Right cardiac atrium (tissue), 5 donors: ENCODE results near the gene CETP. TPM values are rescaled to one million over a fixed set of nuclear protein-coding genes. Genes with fewer than 3 reads are reported as not detected.
"Not testable (repeated sequence)": the region's sequence is repeated elsewhere in the genome, so short reads cannot be mapped to it uniquely, and the experiment has no call there.

Experiments used
- ATAC-seq, 2 donors: fragments of 200-7000 bp; cut with Tn5 transposase; one replicate each; pipeline versions ENCODE4 v1.8.0 to v1.9.1; 2020; ENCODE audit warnings: moderate library complexity in 2 of 2, mild to moderate bottlenecking in 1 of 2
- DNase-seq, 3 donors: peaks; one replicate each; pipeline ENCODE4 v3.0.0-alpha.2; 2020
- H3K27ac ChIP-seq: one replicate; pipeline ENCODE4 v1.5.1; 2013; ENCODE audit warnings: mild to moderate bottlenecking, low read length, control low read depth, moderate library complexity
- H3K27me3 ChIP-seq: one replicate; pipeline ENCODE4 v1.6.1; 2013; ENCODE audit not compliant: control insufficient read depth, insufficient read depth
- H3K4me1 ChIP-seq: one replicate; pipeline ENCODE4 v1.6.1; 2013; ENCODE audit warnings: low read length; ENCODE audit not compliant: control insufficient read depth, insufficient read depth
- H3K4me3 ChIP-seq: one replicate; pipeline ENCODE4 v1.5.1; 2013; ENCODE audit warnings: low read length, control low read depth
- H3K9me3 ChIP-seq: one replicate; pipeline ENCODE4 v1.6.1; 2013; ENCODE audit warnings: low read length; ENCODE audit not compliant: control insufficient read depth
- WGBS: extraction: QIAGEN DNeasy Blood & Tissue Kit; methylation state at CpG from one replicate; pipeline ENCODE4 v1.1.7; 2013; 5-methylcytosine and 5-hydroxymethylcytosine counted together
- intact Hi-C, 4 donors: fragments of 100-400 bp; cut with DNase I; formaldehyde crosslinking; loops; one replicate each; pipeline versions ENCODE4 v1.11.0 to v1.14.0; 2022 to 2023
- polyA plus RNA-seq: library from polyadenylated mRNA; stranded (reverse); fragments of 200-250 nt; gene quantifications from one replicate; pipeline ENCODE4 v1.2.3, GENCODE V29; 2013
- total RNA-seq, 4 donors: library from RNA; stranded (reverse); fragmentation: NEBNext Ultra II Directional; extraction: Animal tissue kit (Norgen Biotek cat#: 25700); gene quantifications; one replicate each; pipeline ENCODE4 v1.2.1, GENCODE V29; 2021
- donor health status: healthy with polysubstance abuse.
- donor health status: DM: no; HTN: yes; CAD: no.
- donor health status: DM: no; HTN: no; CAD: no.
- donor health status: DM: no; HTN: yes; CAD: no; lungs with severe emphysema.
- donor health status: DM: yes; HTN: yes; CAD: no.

Gene CETP
- total and polyA plus RNA-seq, 5 donors, result 0.34 to 0.59 (median 0.46) TPM; not detected in 2

DNA sequence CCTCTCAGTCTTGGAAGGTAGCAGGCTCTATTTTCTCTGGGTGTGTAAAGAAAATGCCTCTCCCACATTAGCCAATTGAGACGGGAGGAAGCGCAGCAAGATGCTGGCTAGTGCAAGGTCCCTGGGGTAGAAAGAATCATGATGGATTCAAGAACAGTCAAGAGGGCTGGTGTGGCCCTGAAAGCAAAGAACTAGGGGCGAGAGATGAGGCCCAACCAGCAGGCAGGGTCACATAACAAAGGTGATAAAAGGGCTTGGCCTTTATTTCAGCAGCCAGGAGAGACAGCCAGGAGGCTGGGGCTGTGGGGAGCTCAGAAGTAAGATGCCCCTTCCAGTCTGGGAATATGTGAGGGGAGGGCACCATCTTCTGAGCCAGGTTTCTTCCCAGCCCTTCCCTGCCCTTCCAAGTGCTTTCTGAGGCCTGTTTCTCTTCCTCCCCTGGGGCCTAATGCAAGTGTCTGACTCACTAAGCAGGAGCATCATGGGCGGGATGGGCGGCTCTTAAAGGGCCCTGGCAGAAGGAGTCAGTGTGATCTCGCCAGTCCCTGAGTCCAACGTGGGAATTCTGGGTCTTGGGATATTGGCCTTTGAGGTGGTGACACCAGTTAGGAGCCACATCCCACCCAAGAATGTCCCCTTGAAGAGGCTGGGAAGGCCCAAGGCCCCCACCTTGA, 23.7 kb downstream of the CETP start:
- Histone ChIP-seq H3K4me1 (no peaks in the 10 kb centered on the region), H3K9me3 (no peaks in the 10 kb centered on the region), H3K4me3 (no peak overlapping the region), H3K27ac (peak overlapping the region; percentile 20), H3K27me3 (no peaks in the 10 kb centered on the region)
- intact Hi-C loops, result no loop called here
- DNase-seq (peak; percentile 75 to 82 (median 82)), ATAC-seq (peak in 1 of 2 donors; percentile 75)
- 57% methylated on average over 7 of the region's 7 CpGs for WGBS

DNA sequence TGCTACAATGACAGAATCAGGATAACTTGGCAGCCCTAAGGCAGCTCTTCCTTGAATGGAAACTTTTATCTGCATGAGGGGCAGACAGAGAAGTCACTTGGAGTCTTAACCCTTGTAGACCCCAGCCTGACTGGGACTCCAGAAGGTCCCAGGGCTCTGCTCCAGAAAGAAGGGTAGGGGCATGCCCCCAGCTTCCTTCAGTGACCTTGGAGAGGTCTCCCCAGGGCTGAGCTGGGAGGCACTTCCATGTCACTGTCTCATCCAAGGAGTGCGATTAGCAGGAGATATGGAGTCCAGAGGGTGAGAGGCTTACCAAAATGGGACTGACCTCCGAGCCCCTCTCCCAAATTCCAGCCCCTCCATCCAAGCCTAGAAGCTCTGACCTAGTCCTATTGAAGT, 24.2 kb downstream of the CETP start:
- H3K27ac ChIP-seq, result no peak overlapping the region
- 51% methylated on average over 2 of the region's 2 CpGs for WGBS
- intact Hi-C loops, result no loop called here
- H3K4me1 ChIP-seq, result no peaks in the 10 kb centered on the region
- H3K4me3 ChIP-seq, result no peak overlapping the region
- DNase-seq (no peak), ATAC-seq (no peak)
- H3K27me3 ChIP-seq, result no peaks in the 10 kb centered on the region
- no peaks in the 10 kb centered on the region for H3K9me3 ChIP-seq

DNA sequence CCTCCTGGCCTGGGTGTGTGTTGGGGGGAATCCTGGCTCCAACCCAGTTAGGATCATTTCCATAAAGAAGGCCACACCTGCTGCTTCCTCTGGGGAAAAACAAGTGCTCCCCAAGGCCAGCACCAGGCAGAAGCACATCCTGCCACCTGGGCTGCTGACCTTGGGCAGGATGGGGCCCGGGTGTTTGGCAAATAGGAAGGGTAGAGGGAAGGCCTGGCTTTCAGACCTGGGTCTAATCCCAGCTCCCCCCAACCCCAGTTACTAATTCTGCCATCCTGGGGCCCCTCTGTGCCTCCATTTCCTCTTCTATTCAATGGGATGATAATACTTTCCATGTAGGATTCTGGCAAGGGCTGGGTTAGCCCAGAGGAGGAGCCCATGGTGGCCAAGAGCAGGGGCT, 24.6 kb downstream of the CETP start:
- Histone ChIP-seq H3K27ac (no peak overlapping the region), H3K4me3 (no peak overlapping the region), H3K9me3 (no peaks in the 10 kb centered on the region), H3K27me3 (no peaks in the 10 kb centered on the region), H3K4me1 (no peaks in the 10 kb centered on the region)
- intact Hi-C loops, result no loop called here
- DNase-seq, result no peak
- no peak for ATAC-seq
- 72% methylated on average over 1 of the region's 1 CpG for WGBS

DNA sequence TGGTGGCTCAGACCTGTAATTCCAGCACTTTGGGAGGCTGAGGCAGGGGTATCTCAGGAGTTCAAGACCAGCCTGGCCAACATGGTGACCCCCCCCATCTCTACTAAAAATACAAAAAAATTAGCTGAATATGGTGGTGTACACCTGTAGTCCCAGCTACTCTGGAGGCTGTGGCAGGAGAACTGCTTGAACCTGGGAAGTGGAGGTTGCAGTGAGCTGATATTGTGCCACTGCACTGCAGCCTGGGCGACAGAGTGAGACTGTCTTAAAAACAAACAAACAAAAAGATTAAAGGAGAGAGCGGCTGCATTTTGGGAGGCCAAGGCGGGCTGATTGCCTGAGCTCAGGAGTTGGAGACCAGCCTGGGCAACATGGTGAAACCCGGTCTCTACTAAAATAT, 25.2 kb downstream of the CETP start:
- H3K4me3 ChIP-seq, H3K27ac ChIP-seq, DNase-seq, ATAC-seq, H3K27me3 ChIP-seq, H3K9me3 ChIP-seq, H3K4me1 ChIP-seq, intact Hi-C loops: not testable (repeated sequence)
- WGBS, result 91% methylated on average over 4 of the region's 4 CpGs

DNA sequence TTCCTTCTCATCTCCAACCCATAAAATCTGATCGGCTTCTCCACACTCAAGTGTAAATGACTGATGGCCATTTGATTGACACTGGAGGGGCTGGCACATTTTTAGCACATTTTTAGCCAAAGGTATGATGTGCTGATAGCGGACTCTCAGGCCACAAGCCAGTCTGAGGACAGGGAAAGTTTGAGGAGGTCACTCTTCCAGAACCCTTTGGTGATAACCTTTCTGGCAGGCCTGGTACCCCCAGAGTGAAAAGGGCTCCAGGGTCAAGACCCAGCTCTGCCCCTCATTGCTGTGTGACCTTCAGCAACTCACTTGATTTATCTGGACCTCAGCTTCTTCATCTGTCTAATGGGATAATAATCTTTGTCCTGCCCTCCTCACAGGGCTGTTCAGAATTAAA, 25.9 kb downstream of the CETP start:
- no peak for ATAC-seq

GRCh38 chr16:56988161-56988947, 26.6 kb downstream of the CETP start:
- peak overlapping the region; percentile 14 for H3K27ac ChIP-seq
- WGBS, result 76% methylated on average over 6 of the region's 6 CpGs
- peak overlapping the region; percentile 56 for H3K4me3 ChIP-seq
- no peaks in the 10 kb centered on the region for H3K4me1 ChIP-seq
- intact Hi-C loops, result no loop called here
- DNase-seq (no peak), ATAC-seq (peak; percentile 2 to 5)
- no peaks in the 10 kb centered on the region for H3K9me3 ChIP-seq
- no peaks in the 10 kb centered on the region for H3K27me3 ChIP-seq

More for the DNA sequence above, 25.9 kb downstream of the CETP start:
- 94% methylated on average over 2 of the region's 2 CpGs for WGBS
- Histone ChIP-seq H3K4me1 (no peaks in the 10 kb centered on the region), H3K27me3 (no peaks in the 10 kb centered on the region), H3K4me3 (no peak overlapping the region), H3K27ac (no peak overlapping the region), H3K9me3 (no peaks in the 10 kb centered on the region)
- DNase-seq, result no peak
- intact Hi-C loops, result no loop called here

DNA sequence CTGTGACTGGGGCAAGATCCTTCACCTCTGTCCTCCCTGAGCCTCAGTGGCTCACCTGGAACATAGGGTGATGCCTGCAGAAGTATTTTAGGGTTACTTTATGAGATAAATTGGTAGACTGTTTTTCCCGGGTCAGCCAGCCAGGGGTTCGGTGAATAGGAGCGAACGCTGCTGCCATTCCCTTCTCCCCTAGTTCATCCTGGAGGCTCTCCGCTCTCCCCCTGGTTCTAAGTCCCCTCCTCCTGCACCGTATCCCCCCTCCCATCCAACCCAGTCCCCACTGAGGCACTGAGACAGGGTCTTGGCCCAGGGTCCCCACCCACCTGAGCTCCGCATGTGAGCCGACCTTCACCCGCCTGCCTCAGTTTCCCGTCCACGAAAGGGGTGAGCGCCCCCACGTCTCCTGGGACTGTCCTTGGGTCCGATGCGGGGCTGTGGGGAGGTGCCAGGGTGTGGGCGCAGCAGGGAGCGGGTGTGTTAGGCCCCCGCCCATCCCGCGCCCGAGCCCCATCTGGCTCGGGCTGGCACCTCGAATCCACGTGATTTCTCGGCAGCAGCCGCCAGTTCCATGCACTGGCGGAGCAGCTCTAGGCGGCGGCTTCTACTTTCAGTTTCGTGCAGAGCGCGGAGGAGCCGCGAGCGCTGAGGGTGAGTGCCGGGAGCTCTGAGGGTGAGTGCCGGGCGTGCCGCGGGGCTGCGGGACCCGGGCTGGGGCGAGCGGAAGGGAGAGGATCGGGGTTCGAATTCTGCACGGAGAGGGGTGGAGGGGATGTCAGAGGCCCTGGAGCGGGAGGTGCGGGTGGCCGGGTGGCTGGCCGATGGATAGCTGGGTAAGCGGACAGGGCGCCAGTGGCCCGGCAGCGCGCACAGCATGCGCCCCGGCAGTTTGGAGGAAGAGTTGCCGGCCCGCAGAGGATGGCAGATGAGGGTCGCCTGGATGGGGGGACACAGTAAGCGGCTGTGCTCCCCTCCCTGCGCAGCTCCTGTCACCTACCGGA, 27.5 kb downstream of the CETP start, which contains the start of gene NLRC5:
TSS of gene NLRC5 (plus strand) at position 610 of the 998 bp plus-strand sequence. CDS start 31,156 bp downstream, outside the sequence.
- H3K4me3 ChIP-seq, result peak within 1 kb of the TSS; percentile 56
- no peaks in the 10 kb centered on the region for H3K4me1 ChIP-seq
- intact Hi-C loops, result no loop called here
- ATAC-seq, result peak; percentile 91 to 96
- no peaks in the 10 kb centered on the region for H3K9me3 ChIP-seq
- H3K27ac ChIP-seq, result peak within 1 kb of the TSS; percentile 50
- DNase-seq, result peak; percentile 89 to 95 (median 94)
- 4% methylated on average over 64 of the region's 64 CpGs for WGBS
- no peaks in the 10 kb centered on the region for H3K27me3 ChIP-seq

GRCh38 chr16:56989988-56990387, 28.2 kb downstream of the CETP start:
- DNase-seq (no peak), ATAC-seq (no peak)
- Histone ChIP-seq H3K9me3 (no peaks in the 10 kb centered on the region), H3K4me1 (no peaks in the 10 kb centered on the region), H3K27me3 (no peaks in the 10 kb centered on the region), H3K4me3 (peak overlapping the region; percentile 56), H3K27ac (peak overlapping the region; percentile 39)
- intact Hi-C loops, result no loop called here
- WGBS, result 35% methylated on average over 7 of the region's 7 CpGs

DNA sequence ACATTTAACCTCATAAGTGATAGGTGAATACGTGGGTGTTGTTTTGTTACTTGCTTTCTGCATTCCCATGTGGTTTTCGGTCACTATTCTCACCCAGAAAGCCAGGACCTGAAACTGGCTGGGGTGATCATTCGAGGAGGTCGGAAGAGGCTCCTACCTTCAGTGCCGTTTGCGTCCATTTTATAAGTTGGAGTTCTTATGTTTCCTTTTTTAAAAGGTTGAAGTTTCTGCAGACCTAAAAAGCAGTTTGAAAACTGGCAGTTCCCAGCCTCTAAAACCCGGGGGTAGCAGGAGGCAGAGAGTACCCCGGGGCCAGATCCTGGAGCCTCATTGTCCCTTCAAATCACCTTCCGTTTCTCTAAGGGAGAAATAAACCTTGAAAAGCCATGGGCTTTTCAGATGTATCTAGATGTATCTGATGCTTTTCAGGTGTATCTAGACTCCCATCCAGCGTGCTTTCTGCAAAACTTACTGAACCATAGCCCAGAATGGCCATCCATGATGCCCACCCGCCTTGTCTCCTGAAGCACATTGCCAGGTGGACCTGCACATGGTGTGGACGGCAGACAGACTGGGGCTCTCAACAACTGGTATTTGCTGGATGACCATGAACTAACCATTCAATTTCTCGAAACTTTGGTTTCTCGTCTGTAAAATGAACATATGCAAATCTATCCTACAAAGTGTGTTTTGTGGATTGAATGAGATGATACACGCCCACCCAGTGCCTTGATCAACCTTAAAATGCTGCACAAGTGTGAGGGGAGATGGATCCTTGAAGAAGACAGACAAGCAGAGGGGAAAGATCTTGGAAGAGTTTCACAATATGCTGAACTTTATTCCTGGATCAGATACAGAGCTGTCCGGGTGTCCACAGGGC, 28.9 kb downstream of the CETP start:
- H3K4me3 ChIP-seq, result peak overlapping the region; percentile 56
- H3K27ac ChIP-seq, result no peak overlapping the region
- H3K27me3 ChIP-seq, result no peaks in the 10 kb centered on the region
- no peak for ATAC-seq
- DNase-seq, result no peak
- no peaks in the 10 kb centered on the region for H3K9me3 ChIP-seq
- intact Hi-C loops, result no loop called here
- WGBS, result 71% methylated on average over 16 of the region's 16 CpGs
- no peaks in the 10 kb centered on the region for H3K4me1 ChIP-seq

GRCh38 chr16:56992431-56992830, 30.7 kb downstream of the CETP start:
- intact Hi-C loops, DNase-seq, H3K27me3 ChIP-seq, H3K27ac ChIP-seq, H3K4me3 ChIP-seq, H3K4me1 ChIP-seq, H3K9me3 ChIP-seq, ATAC-seq: not testable (repeated sequence)
- WGBS, result 83% methylated on average over 1 of the region's 1 CpG
